PC-9 (cell line): ENCODE data around the gene PTPN11.

Source experiments
- CTCF ChIP-seq: fragments of 200-600 bp; sonication (generic); conservative IDR thresholded peaks from 2 replicates; pipeline ENCODE4 v1.6.1; 2017; ENCODE audit warnings: mixed run types, antibody characterized with exemption, mild to moderate bottlenecking, moderate library complexity
- EZH2 ChIP-seq: fragments of 200-600 bp; sonication (generic); IDR thresholded peaks from 2 replicates; pipeline ENCODE4 v1.8.0; 2017; ENCODE audit warnings: antibody characterized with exemption, low read depth

- TF ChIP-seq CTCF = no peak
- TF ChIP-seq EZH2 = no peak
These were observed 28.4 kb downstream of the PTPN11 start for GRCh38 chr12:112447106-112447505.
